HuH-7 (cell line): ENCODE measurements around the gene PLAC9.

ENCODE experiments used
- DNase-seq: peaks from one replicate; pipeline ENCODE4 v3.0.0; 2011; ENCODE audit warnings: low spot score

PLAC9 gene

GRCh38 chr10:80184291-80184690 is 51.8 kb downstream of the PLAC9 start:
- DNase-seq = no peak

- DNase-seq = no peak
These were observed 53.2 kb downstream of the PLAC9 start for GRCh38 chr10:80185578-80186299.

- DNase-seq = no peak
These were observed 54.0 kb downstream of the PLAC9 start for GRCh38 chr10:80186364-80187012.

GRCh38 chr10:80187060-80187459 is 54.5 kb downstream of the PLAC9 start:
- DNase-seq = no peak

GRCh38 chr10:80187465-80188409 is 55.2 kb downstream of the PLAC9 start:
- DNase-seq = no peak

- no peak for DNase-seq
These were observed 56.2 kb downstream of the PLAC9 start for GRCh38 chr10:80188713-80189112.

GRCh38 chr10:80191589-80192270 is 59.2 kb downstream of the PLAC9 start:
- no peak for DNase-seq

GRCh38 chr10:80192553-80192952 is 60.0 kb downstream of the PLAC9 start:
- DNase-seq = no peak

- DNase-seq = no peak
These were observed 62.0 kb downstream of the PLAC9 start for GRCh38 chr10:80194373-80195045.
